HL-60 (cell line): Measurements from ENCODE around the gene DHRS13.

Experiments
- DNase-seq, 2 experiments: peaks; one replicate each; pipeline ENCODE4 v3.0.0-alpha.2; 2010 to 2020; ENCODE audit warnings: low read depth in 1 of 2, low spot score in 1 of 2
- H3K27ac ChIP-seq: fragments of 250-450 bp; sonication (Bioruptor Pico); replicated peaks from 2 replicates; pipeline ENCODE4 v1.5.1; 2020; ENCODE audit warnings: mild to moderate bottlenecking, moderate library complexity
- H3K27me3 ChIP-seq: fragments of 250-450 bp; sonication (Bioruptor Pico); 2 replicates; pipeline ENCODE4 v1.5.1; 2021; ENCODE audit warnings: mild to moderate bottlenecking, moderate library complexity; ENCODE audit not compliant: insufficient read depth, poor library complexity, severe bottlenecking
- H3K4me3 ChIP-seq: replicated peaks from 2 replicates; pipeline ENCODE4 v1.5.1; 2011; ENCODE audit warnings: mild to moderate bottlenecking, control low read depth, low read length; ENCODE audit not compliant: insufficient read depth
- GABPA ChIP-seq: IDR thresholded peaks from 2 replicates; pipeline ENCODE4 v1.6.1; 2012; ENCODE audit warnings: low read depth
- POLR2AphosphoS5 ChIP-seq: IDR thresholded peaks from 2 replicates; pipeline ENCODE4 v1.6.1; 2012; ENCODE audit warnings: low read depth
- SPI1 ChIP-seq: IDR thresholded peaks from 2 replicates; pipeline ENCODE4 v1.6.1; 2012; ENCODE audit warnings: low read depth, mild to moderate bottlenecking, borderline replicate concordance
- long read RNA-seq: library from polyadenylated mRNA; unstranded; transcript quantifications from one replicate; pipeline ENCODE4 v2.0.0, GENCODE V29; 2020
- TF ChIP-seq, protein P1 (sequence below): IDR thresholded peaks from one replicate; pipeline ENCODE4 v1.5.1; 2011; ENCODE audit warnings: low read length, control low read depth, inconsistent platforms; ENCODE audit not compliant: insufficient read depth
- TF ChIP-seq, protein P2 (sequence below): IDR thresholded peaks from 2 replicates; pipeline ENCODE4 v1.6.1; 2012; ENCODE audit warnings: low read depth; ENCODE audit not compliant: insufficient replicate concordance

DHRS13 gene, protein sequence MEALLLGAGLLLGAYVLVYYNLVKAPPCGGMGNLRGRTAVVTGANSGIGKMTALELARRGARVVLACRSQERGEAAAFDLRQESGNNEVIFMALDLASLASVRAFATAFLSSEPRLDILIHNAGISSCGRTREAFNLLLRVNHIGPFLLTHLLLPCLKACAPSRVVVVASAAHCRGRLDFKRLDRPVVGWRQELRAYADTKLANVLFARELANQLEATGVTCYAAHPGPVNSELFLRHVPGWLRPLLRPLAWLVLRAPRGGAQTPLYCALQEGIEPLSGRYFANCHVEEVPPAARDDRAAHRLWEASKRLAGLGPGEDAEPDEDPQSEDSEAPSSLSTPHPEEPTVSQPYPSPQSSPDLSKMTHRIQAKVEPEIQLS
- long read RNA-seq, transcript DHRS13-201 (5 exons, 1,921 nt): major isoform, 42 of 46 reads
- long read RNA-seq, partial matches to known transcripts: 1 of 46 reads
- long read RNA-seq, other reads (novel, unspliced or antisense): 3 of 46 reads

DNA sequence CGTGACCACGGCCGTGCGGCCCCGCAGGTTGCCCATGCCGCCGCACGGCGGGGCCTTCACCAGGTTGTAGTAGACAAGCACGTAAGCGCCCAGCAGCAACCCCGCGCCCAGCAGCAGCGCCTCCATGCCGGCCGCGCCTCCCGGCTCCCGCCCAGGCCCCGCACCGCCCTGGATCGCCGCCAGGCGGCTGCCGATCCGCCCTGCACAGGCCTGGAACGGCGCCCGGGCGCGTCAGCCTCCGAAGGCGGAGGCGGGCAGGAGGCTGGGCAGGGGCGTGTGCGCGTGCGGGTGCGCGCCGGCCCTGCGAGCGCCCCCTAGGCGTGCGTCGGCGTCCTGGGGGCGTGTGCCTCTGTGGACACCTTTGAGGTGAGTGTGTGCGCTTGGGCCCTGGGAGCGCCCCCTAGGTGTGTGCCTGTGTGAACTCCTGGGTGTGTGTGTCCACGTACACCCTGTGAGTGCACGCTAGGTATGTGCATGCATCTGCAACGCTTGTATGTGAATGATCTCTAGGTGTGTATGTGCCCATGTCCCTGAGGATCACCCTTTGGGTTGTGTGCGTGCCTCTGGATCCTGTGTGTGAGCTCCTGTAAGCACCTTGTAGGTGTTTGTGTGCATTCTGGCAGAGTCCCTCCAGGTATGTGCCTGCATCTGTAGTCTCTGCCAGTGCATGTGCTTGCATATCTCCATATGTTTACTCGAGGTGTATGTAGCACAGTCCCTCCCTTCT lies at the start of gene DHRS13:
Gene DHRS13 (minus strand): TSS at position 261 of the 727 bp plus-strand sequence. CDS start 135 bp downstream, at position 126.
- peak within 1 kb of the TSS; percentile 66 for H3K27ac ChIP-seq
- DNase-seq: peak; percentile 91 to 96
- TF ChIP-seq SPI1 (no peak), POLR2AphosphoS5 (0 out of 2 replicates have a peak, but pooled peaks have one; percentile 31), GABPA (no peak)
- TF ChIP-seq, protein P1, sequence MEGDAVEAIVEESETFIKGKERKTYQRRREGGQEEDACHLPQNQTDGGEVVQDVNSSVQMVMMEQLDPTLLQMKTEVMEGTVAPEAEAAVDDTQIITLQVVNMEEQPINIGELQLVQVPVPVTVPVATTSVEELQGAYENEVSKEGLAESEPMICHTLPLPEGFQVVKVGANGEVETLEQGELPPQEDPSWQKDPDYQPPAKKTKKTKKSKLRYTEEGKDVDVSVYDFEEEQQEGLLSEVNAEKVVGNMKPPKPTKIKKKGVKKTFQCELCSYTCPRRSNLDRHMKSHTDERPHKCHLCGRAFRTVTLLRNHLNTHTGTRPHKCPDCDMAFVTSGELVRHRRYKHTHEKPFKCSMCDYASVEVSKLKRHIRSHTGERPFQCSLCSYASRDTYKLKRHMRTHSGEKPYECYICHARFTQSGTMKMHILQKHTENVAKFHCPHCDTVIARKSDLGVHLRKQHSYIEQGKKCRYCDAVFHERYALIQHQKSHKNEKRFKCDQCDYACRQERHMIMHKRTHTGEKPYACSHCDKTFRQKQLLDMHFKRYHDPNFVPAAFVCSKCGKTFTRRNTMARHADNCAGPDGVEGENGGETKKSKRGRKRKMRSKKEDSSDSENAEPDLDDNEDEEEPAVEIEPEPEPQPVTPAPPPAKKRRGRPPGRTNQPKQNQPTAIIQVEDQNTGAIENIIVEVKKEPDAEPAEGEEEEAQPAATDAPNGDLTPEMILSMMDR: peak; percentile 89
- TF ChIP-seq, protein P2, sequence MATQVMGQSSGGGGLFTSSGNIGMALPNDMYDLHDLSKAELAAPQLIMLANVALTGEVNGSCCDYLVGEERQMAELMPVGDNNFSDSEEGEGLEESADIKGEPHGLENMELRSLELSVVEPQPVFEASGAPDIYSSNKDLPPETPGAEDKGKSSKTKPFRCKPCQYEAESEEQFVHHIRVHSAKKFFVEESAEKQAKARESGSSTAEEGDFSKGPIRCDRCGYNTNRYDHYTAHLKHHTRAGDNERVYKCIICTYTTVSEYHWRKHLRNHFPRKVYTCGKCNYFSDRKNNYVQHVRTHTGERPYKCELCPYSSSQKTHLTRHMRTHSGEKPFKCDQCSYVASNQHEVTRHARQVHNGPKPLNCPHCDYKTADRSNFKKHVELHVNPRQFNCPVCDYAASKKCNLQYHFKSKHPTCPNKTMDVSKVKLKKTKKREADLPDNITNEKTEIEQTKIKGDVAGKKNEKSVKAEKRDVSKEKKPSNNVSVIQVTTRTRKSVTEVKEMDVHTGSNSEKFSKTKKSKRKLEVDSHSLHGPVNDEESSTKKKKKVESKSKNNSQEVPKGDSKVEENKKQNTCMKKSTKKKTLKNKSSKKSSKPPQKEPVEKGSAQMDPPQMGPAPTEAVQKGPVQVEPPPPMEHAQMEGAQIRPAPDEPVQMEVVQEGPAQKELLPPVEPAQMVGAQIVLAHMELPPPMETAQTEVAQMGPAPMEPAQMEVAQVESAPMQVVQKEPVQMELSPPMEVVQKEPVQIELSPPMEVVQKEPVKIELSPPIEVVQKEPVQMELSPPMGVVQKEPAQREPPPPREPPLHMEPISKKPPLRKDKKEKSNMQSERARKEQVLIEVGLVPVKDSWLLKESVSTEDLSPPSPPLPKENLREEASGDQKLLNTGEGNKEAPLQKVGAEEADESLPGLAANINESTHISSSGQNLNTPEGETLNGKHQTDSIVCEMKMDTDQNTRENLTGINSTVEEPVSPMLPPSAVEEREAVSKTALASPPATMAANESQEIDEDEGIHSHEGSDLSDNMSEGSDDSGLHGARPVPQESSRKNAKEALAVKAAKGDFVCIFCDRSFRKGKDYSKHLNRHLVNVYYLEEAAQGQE: no peak

DNA sequence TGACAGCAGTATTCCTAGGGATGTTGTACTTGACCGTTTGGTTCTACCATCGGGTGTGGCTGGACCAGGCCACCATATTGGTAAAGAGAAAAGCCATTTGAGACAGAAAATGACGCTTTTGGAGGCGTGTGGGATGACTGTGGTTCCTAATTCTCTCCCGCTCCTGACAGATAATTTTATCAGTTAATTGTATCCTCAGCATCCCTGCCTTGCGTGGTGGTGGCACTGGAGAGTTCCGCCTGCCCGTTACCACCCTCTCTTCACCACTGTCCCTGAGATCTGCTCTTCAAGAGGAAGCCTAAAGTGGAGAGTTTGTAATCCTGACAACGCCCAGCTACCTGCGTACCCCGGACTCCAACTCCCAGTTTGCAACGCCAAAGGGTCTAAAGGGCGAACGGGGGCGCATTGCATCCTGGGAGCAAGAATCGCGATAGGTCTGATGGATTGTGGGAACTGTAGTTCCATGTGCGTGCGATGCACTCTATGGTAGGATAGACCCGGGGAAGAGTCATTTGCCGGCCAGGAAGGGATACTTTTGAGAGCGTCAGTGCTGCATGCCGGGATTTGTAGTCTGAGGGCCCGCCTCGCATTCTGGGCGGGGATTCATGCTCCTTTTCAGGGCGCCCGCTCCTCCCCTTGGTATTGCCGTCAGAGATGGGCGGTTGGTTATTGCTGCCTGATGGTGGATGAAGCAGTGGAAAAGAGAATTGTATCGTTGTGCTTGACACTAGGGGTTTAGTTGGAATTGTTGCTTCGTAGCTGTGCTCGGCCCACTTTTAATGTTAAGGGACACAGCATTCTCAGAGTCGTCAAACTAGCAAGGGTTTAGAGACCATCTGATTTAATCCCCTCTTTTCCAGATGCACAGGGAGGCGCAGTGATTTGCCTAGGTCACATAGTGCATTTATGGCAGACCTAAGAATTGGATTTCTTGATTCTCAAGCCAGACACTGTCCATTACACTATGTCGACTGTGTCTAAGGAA lies 49.4 kb upstream of the DHRS13 start:
- no peaks in the 10 kb centered on the region for H3K27me3 ChIP-seq
- H3K4me3 ChIP-seq: peak overlapping the region; percentile 56
- TF ChIP-seq, protein P2: peak; percentile 58
- TF ChIP-seq GABPA (peak; percentile 83), POLR2AphosphoS5 (no peak), SPI1 (no peak; the same call in 1 of the 2 replicates)
- TF ChIP-seq, protein P1: no peak
- DNase-seq: peak; percentile 99
- H3K27ac ChIP-seq: peak overlapping the region; percentile 95

More for the DNA sequence above, at the start of gene DHRS13:
- peak within 1 kb of the TSS; percentile 66 for H3K4me3 ChIP-seq
- H3K27me3 ChIP-seq: no peaks in the 10 kb centered on the region

DNA sequence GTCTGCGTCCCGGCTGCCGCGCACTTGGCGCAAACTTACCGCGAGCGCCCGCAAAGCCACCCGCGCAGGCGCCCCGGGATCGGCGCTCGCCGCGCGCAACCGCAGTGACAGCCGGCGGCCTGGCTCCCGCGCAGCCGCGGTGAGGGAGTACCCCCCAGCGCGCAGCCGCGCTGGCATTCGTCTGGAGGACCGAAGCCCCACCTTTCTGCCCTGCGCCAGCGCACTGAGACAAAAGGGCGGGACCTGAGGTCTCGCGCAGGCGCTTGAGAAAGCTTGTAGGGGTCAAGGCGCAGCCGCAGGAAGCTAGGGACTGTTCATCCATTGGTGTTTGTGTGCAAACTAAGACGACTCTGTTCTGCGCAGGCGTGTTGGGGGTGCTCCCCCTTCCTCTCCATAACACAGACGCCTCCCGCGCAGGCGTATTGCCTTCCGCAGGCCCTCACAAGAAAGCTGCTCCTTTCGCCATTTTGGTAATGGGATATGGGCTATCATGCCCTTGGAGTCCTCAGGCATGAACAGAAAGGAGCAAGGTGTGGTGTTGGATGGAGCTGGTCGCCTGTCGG lies 48.6 kb upstream of the DHRS13 start, which contains the start of gene PHF12:
Gene PHF12 (minus strand): TSS at position 91 of the 563 bp plus-strand sequence. CDS start 558 bp downstream, outside the sequence.
- Histone ChIP-seq H3K27me3 (no peaks in the 10 kb centered on the region), H3K27ac (peak within 1 kb of the TSS; percentile 95), H3K4me3 (peak within 1 kb of the TSS; percentile 78)
- peak; percentile 98 to 100 for DNase-seq
- TF ChIP-seq SPI1 (no peak), POLR2AphosphoS5 (peak; percentile 66; the same call in 1 of the 2 replicates), GABPA (no peak)
- TF ChIP-seq, protein P1: no peak
